Kidney epithelial cell (primary cell): ENCODE data around the gene AMBRA1. TPM values are rescaled to one million over a fixed set of nuclear protein-coding genes. Genes with fewer than 3 reads are reported as not detected.

Source experiments
- DNase-seq: peaks from one replicate; pipeline ENCODE4 v3.0.0-alpha.2; 2010; ENCODE audit warnings: low read depth
- H3K27me3 ChIP-seq: 2 replicates; pipeline ENCODE4 v1.6.0; 2011; ENCODE audit warnings: low read length; ENCODE audit not compliant: control insufficient read depth, insufficient read depth
- H3K36me3 ChIP-seq: 2 replicates; pipeline ENCODE4 v1.5.1; 2011; ENCODE audit warnings: low read length; ENCODE audit not compliant: control insufficient read depth, insufficient read depth
- H3K4me3 ChIP-seq: 2 replicates; pipeline ENCODE4 v1.5.1; 2011; ENCODE audit warnings: low read depth, mild to moderate bottlenecking, control low read depth, low read length
- CTCF ChIP-seq: IDR thresholded peaks from 2 replicates; pipeline ENCODE4 v1.5.1; 2011; ENCODE audit warnings: mild to moderate bottlenecking, moderate library complexity, low read length, control low read depth, inconsistent platforms; ENCODE audit not compliant: insufficient read depth, poor library complexity, severe bottlenecking
- total RNA-seq: library from RNA; depleted of rRNA; stranded (reverse); fragments of >200 nt; gene quantifications from 2 replicates; pipeline ENCODE4 v1.2.3, GENCODE V29; 2015

AMBRA1 gene
- total RNA-seq, 1 donor from 2014 or later: 23.1 TPM

GRCh38 chr11:46445192-46445919 is 148.5 kb downstream of the AMBRA1 start:
- Histone ChIP-seq H3K36me3 (no peaks in the 10 kb centered on the region), H3K4me3 (no peak overlapping the region), H3K27me3 (no peaks in the 10 kb centered on the region)
- no peak for TF ChIP-seq CTCF
- DNase-seq: no peak

DNA sequence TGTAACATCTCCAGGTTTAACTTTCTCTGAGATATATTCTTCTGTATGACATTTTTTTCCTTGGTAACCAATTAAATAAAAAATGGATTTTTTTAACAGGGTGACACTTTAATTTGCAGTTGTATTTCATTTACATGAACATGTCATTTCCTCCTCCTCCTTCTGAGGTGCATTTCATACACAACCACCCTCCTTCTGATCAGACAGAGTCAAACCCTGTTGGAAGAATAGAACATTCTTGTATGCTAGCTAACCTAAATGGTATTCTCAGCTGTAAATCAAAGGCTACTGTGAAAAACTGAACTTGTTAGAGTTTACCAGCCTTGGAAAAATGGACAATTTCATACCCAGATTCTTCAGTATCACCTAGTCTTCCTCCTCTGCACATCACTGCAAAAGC is 149.5 kb downstream of the AMBRA1 start:
- Histone ChIP-seq H3K36me3 (no peaks in the 10 kb centered on the region), H3K4me3 (no peak overlapping the region), H3K27me3 (no peaks in the 10 kb centered on the region)
- no peak for TF ChIP-seq CTCF
- DNase-seq: no peak

- Histone ChIP-seq H3K36me3 (peaks cover 2% of the 10 kb centered on the region), H3K27me3 (no peaks in the 10 kb centered on the region), H3K4me3 (no peak overlapping the region)
- no peak for TF ChIP-seq CTCF
- DNase-seq: no peak
Measured at GRCh38 chr11:46438211-46438610, 155.6 kb downstream of the AMBRA1 start.

DNA sequence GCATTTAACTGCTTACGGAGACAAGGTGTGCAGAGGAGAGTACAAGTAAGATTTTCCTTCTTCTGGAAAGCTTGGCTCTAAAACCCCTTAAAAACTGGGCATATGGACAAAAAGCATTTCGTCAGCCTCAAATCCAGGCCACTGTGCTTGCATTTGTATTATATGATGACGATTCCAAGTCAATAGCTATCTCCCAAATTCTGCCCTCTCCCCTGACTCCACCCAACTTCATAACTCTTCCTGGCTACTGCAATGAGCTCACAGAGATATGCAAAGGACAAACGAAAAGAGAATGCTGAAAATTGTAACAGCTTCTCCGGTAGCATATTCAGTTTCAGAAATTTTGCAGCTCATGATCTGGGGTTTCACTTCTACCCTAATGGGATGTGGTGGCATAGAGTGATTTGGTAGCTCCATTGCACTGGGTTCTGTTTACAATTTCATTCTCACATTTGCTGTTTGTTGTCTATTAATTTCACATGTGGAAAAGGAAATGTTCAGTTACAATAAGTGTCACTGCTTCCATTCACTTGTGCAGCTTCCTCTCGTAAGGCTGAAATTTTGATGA is 156.6 kb downstream of the AMBRA1 start:
- no peaks in the 10 kb centered on the region for H3K27me3 ChIP-seq
- H3K4me3 ChIP-seq: no peak overlapping the region
- H3K36me3 ChIP-seq: peaks cover 2% of the 10 kb centered on the region
- no peak for TF ChIP-seq CTCF
- no peak for DNase-seq

- no peak for DNase-seq
- Histone ChIP-seq H3K27me3 (no peaks in the 10 kb centered on the region), H3K4me3 (no peak overlapping the region), H3K36me3 (peaks cover 2% of the 10 kb centered on the region)
- no peak for TF ChIP-seq CTCF
Measured at GRCh38 chr11:46436113-46436512, 157.7 kb downstream of the AMBRA1 start.

DNA sequence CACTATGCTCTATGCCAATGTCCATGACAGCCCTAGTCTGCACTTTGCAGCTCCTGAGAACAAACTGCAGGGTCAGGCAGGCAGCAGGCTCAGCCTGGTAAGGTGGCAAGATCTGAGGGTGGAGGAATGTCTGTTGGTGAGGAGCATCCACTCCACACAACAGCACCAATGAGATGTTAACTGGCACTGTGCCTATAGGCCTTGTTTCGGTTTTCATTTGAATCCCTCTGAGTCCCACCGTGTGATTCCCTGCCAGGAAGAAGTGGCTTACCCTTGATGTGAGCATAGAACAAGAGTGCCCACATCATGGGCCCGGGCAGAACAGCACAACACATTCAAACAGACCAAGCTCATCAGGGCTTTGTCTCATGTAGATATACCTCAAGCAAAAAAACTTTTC is 158.1 kb downstream of the AMBRA1 start:
- TF ChIP-seq CTCF: no peak
- DNase-seq: no peak
- Histone ChIP-seq H3K4me3 (no peak overlapping the region), H3K36me3 (peaks cover 2% of the 10 kb centered on the region), H3K27me3 (no peaks in the 10 kb centered on the region)
